Measurements from ENCODE around the gene CAMK4. TPM values are rescaled to one million over a fixed set of nuclear protein-coding genes. Genes with fewer than 3 reads are reported as not detected.

CAMK4 gene
- polyA plus RNA-seq, 2 donors: 0.39 to 0.53 TPM

DNA sequence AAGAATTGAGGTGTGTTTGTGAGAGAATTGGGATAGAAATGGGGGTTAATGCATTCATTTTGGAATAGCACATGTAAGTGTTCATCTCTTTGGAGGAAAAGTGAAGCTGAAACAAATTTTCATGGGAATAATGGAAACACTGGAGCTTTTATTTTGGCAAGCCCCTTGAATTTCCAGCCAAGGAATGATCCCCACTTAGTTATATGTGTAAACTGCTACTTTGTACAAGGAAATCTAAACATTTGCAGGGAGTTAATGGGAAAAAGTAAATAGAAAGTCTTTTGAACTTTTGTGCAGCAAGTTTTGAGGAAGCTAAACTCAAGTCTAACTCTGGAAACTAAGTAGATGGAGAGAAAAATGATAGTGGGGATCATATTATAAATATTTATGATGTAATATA lies 44.1 kb downstream of the CAMK4 start:
- Histone ChIP-seq H3K9me3 (ENCODE audit: control insufficient read depth in 2 of 2, insufficient read depth in 1 of 2, low read depth in 1 of 2, low read length in 1 of 2) (no peaks in the 10 kb centered on the region), H3K27me3 (ENCODE audit: control insufficient read depth in 1 of 2, insufficient read depth in 2 of 2, low read length in 2 of 2) (no peaks in the 10 kb centered on the region), H3K27ac (ENCODE audit: low read depth in 2 of 2, low read length in 1 of 2) (no peak overlapping the region), H3K4me3 (ENCODE audit: low read depth in 1 of 2, low read length in 2 of 2) (no peak overlapping the region), H3K4me1 (ENCODE audit: control insufficient read depth in 2 of 2, insufficient read depth in 2 of 2, low read length in 1 of 2) (no peaks in the 10 kb centered on the region), H3K36me3 (ENCODE audit: control insufficient read depth in 2 of 2, insufficient read depth in 2 of 2, low read length in 1 of 2) (no peaks in the 10 kb centered on the region)

DNA sequence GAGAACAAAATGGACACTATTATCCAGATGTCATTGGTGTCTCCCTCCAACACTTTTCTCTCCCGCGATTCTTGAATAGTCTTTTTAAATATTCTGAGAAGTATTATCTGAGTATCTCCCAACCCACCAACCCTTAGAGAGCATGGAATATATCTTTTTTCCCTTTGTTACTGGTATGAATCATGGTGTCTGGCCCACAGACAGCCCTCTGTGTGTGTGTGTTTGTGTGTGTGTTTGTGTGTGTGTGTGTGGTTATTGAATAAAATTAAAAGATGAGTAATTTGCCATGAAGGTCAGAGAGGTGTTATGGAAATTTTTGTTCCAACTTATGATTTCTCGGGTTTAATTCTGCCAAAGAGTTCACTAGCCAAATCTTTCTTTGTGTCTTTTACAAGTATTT lies 47.7 kb downstream of the CAMK4 start:
- Histone ChIP-seq H3K36me3 (ENCODE audit: control insufficient read depth in 2 of 2, insufficient read depth in 2 of 2, low read length in 1 of 2) (no peaks in the 10 kb centered on the region), H3K4me3 (ENCODE audit: low read depth in 1 of 2, low read length in 2 of 2) (no peak overlapping the region), H3K27ac (ENCODE audit: low read depth in 2 of 2, low read length in 1 of 2) (no peak overlapping the region), H3K27me3 (ENCODE audit: control insufficient read depth in 1 of 2, insufficient read depth in 2 of 2, low read length in 2 of 2) (no peaks in the 10 kb centered on the region), H3K9me3 (ENCODE audit: control insufficient read depth in 2 of 2, insufficient read depth in 1 of 2, low read depth in 1 of 2, low read length in 1 of 2) (no peaks in the 10 kb centered on the region), H3K4me1 (ENCODE audit: control insufficient read depth in 2 of 2, insufficient read depth in 2 of 2, low read length in 1 of 2) (no peaks in the 10 kb centered on the region)
- 79 to 87% methylated on average over 3 of the region's 3 CpGs for WGBS, 2 donors

DNA sequence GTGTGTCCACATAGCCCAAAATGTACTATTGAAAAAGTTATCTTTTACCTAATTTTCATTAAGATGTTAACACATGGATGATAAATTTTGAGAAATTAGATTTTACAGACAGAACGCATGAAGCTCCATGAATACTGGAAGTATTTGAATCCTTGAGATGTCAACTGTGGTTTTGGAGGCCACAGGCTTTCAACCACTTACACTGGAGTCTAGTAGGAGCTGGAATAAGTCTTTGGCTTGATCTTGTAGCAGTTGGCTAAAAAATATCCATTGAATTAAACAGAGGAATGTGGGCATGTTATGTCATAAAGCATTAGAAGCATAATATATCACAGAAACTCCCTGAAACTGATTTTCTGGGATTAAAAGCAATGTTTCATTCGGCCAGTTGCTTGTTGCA lies 52.9 kb downstream of the CAMK4 start:
- WGBS, 2 donors: 87 to 93% methylated on average over 2 of the region's 2 CpGs
- H3K9me3 ChIP-seq (ENCODE audit: control insufficient read depth in 2 of 2, insufficient read depth in 1 of 2, low read depth in 1 of 2, low read length in 1 of 2): no peaks in the 10 kb centered on the region
- no peaks in the 10 kb centered on the region for H3K36me3 ChIP-seq (ENCODE audit: control insufficient read depth in 2 of 2, insufficient read depth in 2 of 2, low read length in 1 of 2)

DNA sequence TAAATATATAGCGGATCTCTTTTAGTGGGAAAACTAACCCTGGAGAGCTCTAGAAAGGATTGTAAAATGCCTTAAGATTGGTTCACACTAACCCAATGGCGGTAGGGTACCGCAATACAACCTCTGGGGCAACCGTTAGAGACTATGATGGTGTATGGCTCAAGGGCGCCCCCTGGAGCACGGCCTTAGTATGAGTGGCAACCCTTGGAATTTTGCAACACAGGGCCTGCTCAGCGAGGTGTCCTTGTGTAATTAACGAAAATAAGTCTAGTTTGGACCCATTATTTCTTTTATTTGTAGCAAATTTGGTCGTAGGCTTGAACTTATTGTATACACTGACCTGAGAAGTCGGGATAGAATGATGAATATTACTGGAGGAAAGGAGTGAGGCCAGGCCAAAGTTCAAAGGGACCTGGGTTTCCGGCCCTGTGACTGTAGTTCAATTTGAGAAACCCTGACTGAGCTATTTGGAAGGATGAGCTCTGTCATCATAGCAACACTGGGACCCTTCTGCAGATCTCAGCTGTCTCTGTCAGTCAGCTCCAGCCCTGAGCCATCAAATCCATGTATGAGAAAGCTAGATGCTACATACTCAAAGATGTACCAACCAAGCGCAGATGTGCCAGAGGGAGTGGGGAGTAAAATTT lies 54.8 kb downstream of the CAMK4 start:
- no peaks in the 10 kb centered on the region for H3K36me3 ChIP-seq (ENCODE audit: control insufficient read depth in 2 of 2, insufficient read depth in 2 of 2, low read length in 1 of 2)
- no peaks in the 10 kb centered on the region for H3K27me3 ChIP-seq (ENCODE audit: control insufficient read depth in 1 of 2, insufficient read depth in 2 of 2, low read length in 2 of 2)
- H3K4me1 ChIP-seq (ENCODE audit: control insufficient read depth in 2 of 2, insufficient read depth in 2 of 2, low read length in 1 of 2): no peaks in the 10 kb centered on the region
- no peak overlapping the region for H3K4me3 ChIP-seq (ENCODE audit: low read depth in 1 of 2, low read length in 2 of 2)
- no peaks in the 10 kb centered on the region for H3K9me3 ChIP-seq (ENCODE audit: control insufficient read depth in 2 of 2, insufficient read depth in 1 of 2, low read depth in 1 of 2, low read length in 1 of 2)
- no peak overlapping the region for H3K27ac ChIP-seq (ENCODE audit: low read depth in 2 of 2, low read length in 1 of 2)
- 40 to 45% methylated on average over 12 of the region's 12 CpGs for WGBS, 2 donors

More for the DNA sequence above, 52.9 kb downstream of the CAMK4 start:
- H3K27ac ChIP-seq (ENCODE audit: low read depth in 2 of 2, low read length in 1 of 2): no peak overlapping the region
- H3K27me3 ChIP-seq (ENCODE audit: control insufficient read depth in 1 of 2, insufficient read depth in 2 of 2, low read length in 2 of 2): no peaks in the 10 kb centered on the region
- H3K4me1 ChIP-seq (ENCODE audit: control insufficient read depth in 2 of 2, insufficient read depth in 2 of 2, low read length in 1 of 2): no peaks in the 10 kb centered on the region
- H3K4me3 ChIP-seq (ENCODE audit: low read depth in 1 of 2, low read length in 2 of 2): no peak overlapping the region

DNA sequence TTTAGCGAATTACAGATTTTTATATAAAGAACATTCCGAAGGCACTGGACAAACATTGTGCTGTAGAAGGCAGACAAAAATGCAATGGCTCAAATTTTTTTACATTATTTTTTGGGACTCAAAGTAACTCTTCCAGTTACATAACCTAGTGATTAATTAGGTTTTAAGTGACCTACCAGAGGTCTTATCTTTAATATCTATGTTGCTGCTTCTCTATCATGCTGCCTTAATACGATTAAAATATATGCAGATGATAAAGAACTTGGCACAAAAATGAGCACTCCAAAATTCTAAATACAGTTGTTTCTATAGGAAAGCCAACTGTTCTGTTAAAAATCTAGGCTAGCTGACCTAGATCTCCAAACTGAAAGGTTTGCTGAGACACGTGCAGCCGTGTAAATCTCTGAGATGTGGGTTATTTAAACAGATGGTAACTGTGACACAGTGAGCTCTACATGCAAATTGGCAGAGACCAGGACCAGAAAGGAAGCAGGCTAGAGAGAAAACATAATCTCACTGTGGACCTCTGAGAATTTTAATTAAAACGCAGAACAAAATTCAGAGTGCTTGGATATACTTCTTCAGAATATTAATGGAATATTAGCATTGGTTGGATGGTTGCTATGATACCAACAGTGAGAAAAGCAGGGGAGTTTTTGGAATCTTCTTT lies 56.2 kb downstream of the CAMK4 start:
- Histone ChIP-seq H3K4me3 (ENCODE audit: low read depth in 1 of 2, low read length in 2 of 2) (no peak overlapping the region), H3K27me3 (ENCODE audit: control insufficient read depth in 1 of 2, insufficient read depth in 2 of 2, low read length in 2 of 2) (no peaks in the 10 kb centered on the region), H3K36me3 (ENCODE audit: control insufficient read depth in 2 of 2, insufficient read depth in 2 of 2, low read length in 1 of 2) (no peaks in the 10 kb centered on the region), H3K9me3 (ENCODE audit: control insufficient read depth in 2 of 2, insufficient read depth in 1 of 2, low read depth in 1 of 2, low read length in 1 of 2) (no peaks in the 10 kb centered on the region), H3K4me1 (ENCODE audit: control insufficient read depth in 2 of 2, insufficient read depth in 2 of 2, low read length in 1 of 2) (no peaks in the 10 kb centered on the region), H3K27ac (ENCODE audit: low read depth in 2 of 2, low read length in 1 of 2) (no peak overlapping the region)
- 68 to 69% methylated on average over 6 of the region's 6 CpGs for WGBS, 2 donors

DNA sequence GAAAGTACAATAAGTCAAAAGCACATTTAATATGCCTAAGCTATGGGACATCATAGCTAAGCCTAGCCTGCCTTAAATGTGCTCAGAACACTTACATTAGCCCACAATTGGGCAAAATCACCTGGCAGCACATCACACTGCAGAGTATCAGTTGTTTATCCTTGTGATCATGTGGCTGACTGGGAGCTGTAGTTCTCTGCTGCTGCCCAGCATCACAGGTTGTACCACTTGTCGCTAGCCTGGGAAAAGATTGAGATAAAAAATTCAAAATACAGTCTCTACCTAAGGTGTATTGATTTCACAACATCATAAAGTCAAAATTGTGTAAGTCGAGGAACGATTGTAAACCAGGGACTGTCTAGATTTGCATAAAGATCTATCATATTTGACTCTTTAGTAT lies 58.6 kb downstream of the CAMK4 start:
- Histone ChIP-seq H3K36me3 (ENCODE audit: control insufficient read depth in 2 of 2, insufficient read depth in 2 of 2, low read length in 1 of 2) (no peaks in the 10 kb centered on the region), H3K27me3 (ENCODE audit: control insufficient read depth in 1 of 2, insufficient read depth in 2 of 2, low read length in 2 of 2) (no peaks in the 10 kb centered on the region), H3K4me1 (ENCODE audit: control insufficient read depth in 2 of 2, insufficient read depth in 2 of 2, low read length in 1 of 2) (no peaks in the 10 kb centered on the region), H3K4me3 (ENCODE audit: low read depth in 1 of 2, low read length in 2 of 2) (no peak overlapping the region), H3K9me3 (ENCODE audit: control insufficient read depth in 2 of 2, insufficient read depth in 1 of 2, low read depth in 1 of 2, low read length in 1 of 2) (no peaks in the 10 kb centered on the region), H3K27ac (ENCODE audit: low read depth in 2 of 2, low read length in 1 of 2) (no peak overlapping the region)
- 90 to 94% methylated on average over 3 of the region's 3 CpGs for WGBS, 2 donors

DNA sequence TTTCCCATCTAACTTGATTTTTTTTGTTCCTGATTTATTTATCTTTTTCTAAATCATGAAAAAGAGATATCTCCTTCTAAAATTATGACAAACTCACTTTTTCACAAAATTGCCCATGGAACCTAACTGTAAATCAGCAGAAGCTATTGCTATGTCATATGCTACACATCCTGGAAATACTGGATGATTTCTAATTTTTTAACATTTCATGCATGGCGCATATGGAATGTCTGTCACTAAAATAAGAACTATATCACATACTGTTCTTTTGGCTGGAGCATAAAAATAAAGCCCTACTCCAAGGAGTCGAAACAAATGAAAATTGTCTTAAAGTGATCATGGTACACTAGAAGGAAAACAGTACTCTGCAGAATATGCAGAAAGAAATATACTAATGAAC lies 60.6 kb downstream of the CAMK4 start:
- no peaks in the 10 kb centered on the region for H3K9me3 ChIP-seq (ENCODE audit: control insufficient read depth in 2 of 2, insufficient read depth in 1 of 2, low read depth in 1 of 2, low read length in 1 of 2)
- 63 to 89% methylated on average over 2 of the region's 2 CpGs for WGBS, 2 donors
- no peaks in the 10 kb centered on the region for H3K4me1 ChIP-seq (ENCODE audit: control insufficient read depth in 2 of 2, insufficient read depth in 2 of 2, low read length in 1 of 2)
- H3K36me3 ChIP-seq (ENCODE audit: control insufficient read depth in 2 of 2, insufficient read depth in 2 of 2, low read length in 1 of 2): no peaks in the 10 kb centered on the region
- no peak overlapping the region for H3K27ac ChIP-seq (ENCODE audit: low read depth in 2 of 2, low read length in 1 of 2)
- no peak overlapping the region for H3K4me3 ChIP-seq (ENCODE audit: low read depth in 1 of 2, low read length in 2 of 2)
- no peaks in the 10 kb centered on the region for H3K27me3 ChIP-seq (ENCODE audit: control insufficient read depth in 1 of 2, insufficient read depth in 2 of 2, low read length in 2 of 2)

DNA sequence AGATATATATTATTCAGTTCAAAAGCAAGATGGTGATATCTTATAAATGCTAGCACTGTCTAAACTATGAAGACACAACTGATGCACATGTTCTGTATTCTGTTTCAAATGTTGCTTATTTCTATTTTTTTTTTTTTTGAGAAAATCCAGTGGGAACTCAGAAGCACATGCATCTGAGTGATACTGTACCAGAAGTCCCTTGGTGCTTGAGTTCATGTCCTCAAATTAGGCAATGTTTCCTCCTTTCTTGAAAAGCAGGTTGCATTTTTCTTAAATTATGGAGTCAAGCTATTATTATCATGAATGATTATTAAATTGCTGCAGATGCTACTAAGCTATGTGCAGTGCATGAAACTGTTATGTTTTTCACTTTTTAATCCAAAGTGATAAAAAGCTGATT lies 70.4 kb downstream of the CAMK4 start:
- no peak overlapping the region for H3K4me3 ChIP-seq (ENCODE audit: low read depth in 1 of 2, low read length in 2 of 2)
- no peaks in the 10 kb centered on the region for H3K9me3 ChIP-seq (ENCODE audit: control insufficient read depth in 2 of 2, insufficient read depth in 1 of 2, low read depth in 1 of 2, low read length in 1 of 2)
- H3K27me3 ChIP-seq (ENCODE audit: control insufficient read depth in 1 of 2, insufficient read depth in 2 of 2, low read length in 2 of 2): no peaks in the 10 kb centered on the region
- H3K4me1 ChIP-seq (ENCODE audit: control insufficient read depth in 2 of 2, insufficient read depth in 2 of 2, low read length in 1 of 2): no peaks in the 10 kb centered on the region
- H3K36me3 ChIP-seq (ENCODE audit: control insufficient read depth in 2 of 2, insufficient read depth in 2 of 2, low read length in 1 of 2): no peaks in the 10 kb centered on the region
- H3K27ac ChIP-seq (ENCODE audit: low read depth in 2 of 2, low read length in 1 of 2): no peak overlapping the region

DNA sequence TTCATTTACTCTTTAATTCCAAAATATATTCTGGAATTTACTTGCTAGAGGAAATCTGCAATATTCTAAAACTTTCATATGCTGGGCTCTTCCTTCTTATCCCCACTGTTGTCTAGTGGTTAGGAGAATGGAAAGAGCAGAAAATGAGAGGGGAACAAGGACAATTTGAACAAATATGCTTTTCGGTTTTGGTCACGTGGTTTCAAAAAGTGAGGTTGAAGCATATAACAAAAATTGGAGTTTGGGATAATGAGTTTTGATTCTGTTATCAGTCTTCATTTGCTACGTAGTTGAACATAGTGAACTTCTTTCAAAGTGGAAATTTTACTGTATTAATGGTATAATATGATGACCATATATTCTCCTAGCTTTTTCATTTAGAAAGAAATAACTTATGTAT lies 71.5 kb downstream of the CAMK4 start:
- Histone ChIP-seq H3K27me3 (ENCODE audit: control insufficient read depth in 1 of 2, insufficient read depth in 2 of 2, low read length in 2 of 2) (no peaks in the 10 kb centered on the region), H3K9me3 (ENCODE audit: control insufficient read depth in 2 of 2, insufficient read depth in 1 of 2, low read depth in 1 of 2, low read length in 1 of 2) (no peaks in the 10 kb centered on the region), H3K4me3 (ENCODE audit: low read depth in 1 of 2, low read length in 2 of 2) (no peak overlapping the region), H3K4me1 (ENCODE audit: control insufficient read depth in 2 of 2, insufficient read depth in 2 of 2, low read length in 1 of 2) (no peaks in the 10 kb centered on the region), H3K36me3 (ENCODE audit: control insufficient read depth in 2 of 2, insufficient read depth in 2 of 2, low read length in 1 of 2) (no peaks in the 10 kb centered on the region), H3K27ac (ENCODE audit: low read depth in 2 of 2, low read length in 1 of 2) (no peak overlapping the region)
- WGBS, 2 donors: 91 to 93% methylated on average over 3 of the region's 3 CpGs

DNA sequence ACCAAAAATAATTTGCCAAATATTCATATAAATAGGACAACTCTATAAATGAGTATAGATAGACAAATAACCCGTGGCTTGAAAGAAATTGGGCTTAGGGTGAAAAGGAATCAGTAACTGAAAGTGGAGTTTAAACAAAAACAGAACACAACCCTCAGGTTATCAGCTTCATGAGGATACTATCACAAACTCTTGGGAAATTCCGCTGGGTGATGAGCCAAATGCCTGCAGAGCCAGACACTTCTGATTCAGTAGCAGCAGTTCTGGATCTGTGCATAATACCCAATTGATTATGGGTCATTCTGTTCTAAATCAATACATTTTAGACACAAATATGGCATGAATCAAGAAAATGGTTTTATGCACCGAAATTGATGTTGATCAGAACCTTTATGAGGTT lies 72.4 kb downstream of the CAMK4 start:
- Histone ChIP-seq H3K36me3 (ENCODE audit: control insufficient read depth in 2 of 2, insufficient read depth in 2 of 2, low read length in 1 of 2) (no peaks in the 10 kb centered on the region), H3K27ac (ENCODE audit: low read depth in 2 of 2, low read length in 1 of 2) (no peak overlapping the region), H3K4me3 (ENCODE audit: low read depth in 1 of 2, low read length in 2 of 2) (no peak overlapping the region), H3K9me3 (ENCODE audit: control insufficient read depth in 2 of 2, insufficient read depth in 1 of 2, low read depth in 1 of 2, low read length in 1 of 2) (no peaks in the 10 kb centered on the region), H3K27me3 (ENCODE audit: control insufficient read depth in 1 of 2, insufficient read depth in 2 of 2, low read length in 2 of 2) (no peaks in the 10 kb centered on the region), H3K4me1 (ENCODE audit: control insufficient read depth in 2 of 2, insufficient read depth in 2 of 2, low read length in 1 of 2) (no peaks in the 10 kb centered on the region)
- whole genome bisulfite sequencing, 2 donors: 77 to 81% methylated on average over 3 of the region's 3 CpGs
